ENCODE data around the gene AGPAT3.

The AGPAT3 gene

DNA sequence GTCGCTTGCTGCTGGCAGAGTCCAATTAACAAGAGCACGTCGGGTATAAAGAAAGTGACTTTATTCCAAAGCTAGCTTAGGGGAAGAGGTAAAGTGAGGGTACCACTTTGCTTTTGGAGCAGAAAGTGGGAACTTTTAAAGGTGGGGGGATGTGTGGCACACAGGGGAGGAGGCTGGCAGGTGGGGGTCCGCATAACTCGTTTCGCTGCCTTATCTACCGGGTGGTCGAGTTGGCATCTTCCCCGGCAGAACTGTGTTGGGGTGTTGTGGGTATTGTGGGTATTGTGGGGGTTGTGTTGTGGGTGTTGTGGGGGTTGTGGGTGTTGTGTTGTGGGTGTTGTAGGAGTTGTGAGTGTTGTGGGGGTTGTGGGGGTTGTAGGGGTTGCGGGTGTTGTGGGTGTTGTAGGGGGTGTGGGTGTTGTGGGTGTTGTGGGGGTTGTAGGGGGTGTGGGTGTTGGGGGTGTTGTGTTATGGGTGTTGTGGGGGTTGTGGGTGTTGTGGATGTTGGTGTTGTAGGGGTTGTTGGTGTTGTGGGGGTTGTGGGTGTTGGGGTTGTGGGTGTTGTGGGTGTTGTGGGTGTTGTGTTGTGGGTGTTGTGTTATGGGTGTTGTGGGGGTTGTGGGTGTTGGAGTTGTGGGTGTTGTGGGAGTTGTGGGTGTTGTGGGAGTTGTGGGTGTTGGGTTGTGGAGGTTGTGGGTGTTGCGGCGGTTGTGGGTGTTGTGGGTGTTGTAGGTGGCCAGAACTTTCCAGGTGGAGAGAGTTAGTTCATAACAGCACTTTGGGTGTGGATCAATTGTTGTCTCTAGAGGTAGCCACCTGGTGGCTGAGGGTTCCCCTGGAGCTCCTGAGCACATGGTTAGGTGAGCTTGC lies 52.7 kb downstream of the AGPAT3 start:
- Histone ChIP-seq H3K4me3 (ENCODE audit: extremely low read depth, insufficient read depth, low read length, poor library complexity, severe bottlenecking) (no peak overlapping the region), H3K9me3 (ENCODE audit: control insufficient read depth, low read length) (peaks cover 3% of the 10 kb centered on the region), H3K4me1 (ENCODE audit: control insufficient read depth, insufficient read depth, low read length, poor library complexity, severe bottlenecking) (peaks cover 11% of the 10 kb centered on the region), H3K27ac (ENCODE audit: low read depth, low read length, severe bottlenecking) (no peak overlapping the region), H3K36me3 (ENCODE audit: control insufficient read depth, insufficient read depth, low read length) (no peaks in the 10 kb centered on the region)
- 89 to 100% methylated on average over 5 of the region's 12 CpGs for WGBS, 2 experiments (ENCODE audit: insufficient coverage in 2 of 2)

DNA sequence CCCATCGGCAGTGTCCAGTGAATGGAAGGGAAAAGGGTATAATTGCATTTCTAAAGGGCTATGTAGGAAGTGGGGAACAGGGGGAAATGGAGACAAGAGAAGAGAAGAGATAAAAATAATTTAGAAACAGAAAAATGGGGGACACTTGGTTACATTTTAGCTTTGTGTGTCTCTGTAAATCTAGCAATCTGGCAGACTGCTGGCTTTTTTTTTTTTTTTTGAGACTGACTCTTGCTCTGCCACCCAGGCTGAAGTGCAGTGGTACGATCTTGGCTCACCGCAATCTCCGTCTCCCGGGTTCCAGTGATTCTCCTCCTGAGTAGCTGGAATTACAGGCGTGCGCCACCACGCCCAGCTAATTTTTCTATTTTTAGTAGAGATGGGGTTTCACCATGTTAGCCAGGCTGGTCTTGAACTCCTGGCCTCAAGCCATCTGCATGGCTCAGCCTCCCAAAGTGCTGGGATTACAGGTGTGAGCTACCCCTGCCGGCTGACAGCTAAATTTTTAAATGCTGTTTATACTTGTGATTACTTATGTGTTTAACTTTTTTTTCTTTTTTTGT lies 53.4 kb downstream of the AGPAT3 start:
- Histone ChIP-seq H3K4me3 (ENCODE audit: extremely low read depth, insufficient read depth, low read length, poor library complexity, severe bottlenecking) (no peak overlapping the region), H3K27ac (ENCODE audit: low read depth, low read length, severe bottlenecking) (no peak overlapping the region), H3K36me3 (ENCODE audit: control insufficient read depth, insufficient read depth, low read length) (no peaks in the 10 kb centered on the region), H3K4me1 (ENCODE audit: control insufficient read depth, insufficient read depth, low read length, poor library complexity, severe bottlenecking) (peaks cover 11% of the 10 kb centered on the region), H3K9me3 (ENCODE audit: control insufficient read depth, low read length) (no peaks in the 10 kb centered on the region)
- WGBS, 2 experiments (ENCODE audit: insufficient coverage in 2 of 2), result 93 to 97% methylated on average over 6 to 8 of the region's 9 CpGs

DNA sequence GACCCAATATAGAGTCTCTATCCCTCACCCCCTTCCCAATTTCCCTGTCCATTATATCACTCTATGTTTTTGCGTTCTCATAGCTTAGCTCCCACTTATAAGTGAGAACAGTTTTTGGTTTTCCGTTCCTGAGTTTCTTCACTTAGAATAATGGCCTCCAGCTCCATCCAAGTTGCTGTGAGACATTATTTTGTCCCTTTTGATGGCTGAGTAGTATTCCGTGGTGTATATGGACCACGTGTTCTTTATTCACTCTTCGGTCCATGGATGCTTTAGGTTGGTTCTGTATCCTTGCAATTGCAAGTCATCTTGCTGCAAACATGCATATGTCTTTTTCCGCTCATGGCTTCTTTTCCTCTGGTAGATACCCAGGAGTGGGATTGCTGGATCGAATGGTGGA lies 54.3 kb downstream of the AGPAT3 start:
- Histone ChIP-seq H3K27ac (ENCODE audit: low read depth, low read length, severe bottlenecking) (no peak overlapping the region), H3K9me3 (ENCODE audit: control insufficient read depth, low read length) (no peaks in the 10 kb centered on the region), H3K36me3 (ENCODE audit: control insufficient read depth, insufficient read depth, low read length) (no peaks in the 10 kb centered on the region), H3K4me1 (ENCODE audit: control insufficient read depth, insufficient read depth, low read length, poor library complexity, severe bottlenecking) (peaks cover 11% of the 10 kb centered on the region), H3K4me3 (ENCODE audit: extremely low read depth, insufficient read depth, low read length, poor library complexity, severe bottlenecking) (no peak overlapping the region)
- 93 to 100% methylated on average over 5 of the region's 7 CpGs for WGBS, 2 experiments (ENCODE audit: insufficient coverage in 2 of 2)

DNA sequence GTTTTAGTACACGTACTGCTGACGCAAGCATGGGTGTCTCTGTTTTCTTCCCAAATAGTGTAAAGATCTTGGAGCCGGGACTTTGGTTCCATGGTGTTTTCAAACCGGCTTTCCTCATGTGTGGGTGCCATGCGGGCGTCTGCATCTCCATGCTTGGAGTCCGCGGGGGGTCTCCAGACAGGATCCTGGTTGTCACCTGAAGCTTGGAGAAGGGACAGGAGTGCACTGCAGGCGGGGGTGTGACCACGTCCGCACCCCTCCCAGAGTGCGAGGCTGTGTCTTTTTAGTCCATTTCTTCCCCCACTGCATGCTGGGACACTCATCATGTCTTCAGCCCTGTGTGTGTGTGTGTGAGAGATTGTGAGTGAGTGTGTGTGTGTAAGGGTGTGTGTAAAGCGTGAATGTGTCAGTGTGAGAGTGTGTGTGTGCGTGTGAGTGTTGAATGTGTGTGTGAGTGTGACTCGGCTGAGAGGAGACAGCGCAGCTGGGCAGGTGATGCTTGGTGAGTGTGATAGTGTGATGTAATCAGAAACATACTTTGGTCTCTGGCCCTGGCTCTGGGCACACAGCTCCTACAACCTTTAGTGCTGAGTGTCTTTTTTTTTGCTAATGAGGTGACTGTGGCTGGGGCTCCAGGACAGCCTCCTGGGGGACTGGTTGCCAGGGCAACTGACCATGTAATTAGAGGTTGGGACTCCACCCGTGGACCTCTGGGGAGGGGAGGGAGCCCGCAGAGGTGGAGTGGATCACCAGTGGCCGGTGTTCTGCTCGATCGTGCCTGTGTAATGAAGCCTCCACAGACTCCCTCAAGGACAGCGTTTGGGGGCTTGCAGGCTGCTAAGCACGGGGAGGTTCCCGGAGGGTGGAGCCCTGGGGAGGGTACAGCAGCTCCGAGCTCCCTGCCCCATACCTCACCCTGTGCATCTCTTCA lies 55.1 kb downstream of the AGPAT3 start:
- Histone ChIP-seq H3K36me3 (ENCODE audit: control insufficient read depth, insufficient read depth, low read length) (no peaks in the 10 kb centered on the region), H3K27ac (ENCODE audit: low read depth, low read length, severe bottlenecking) (no peak overlapping the region), H3K4me1 (ENCODE audit: control insufficient read depth, insufficient read depth, low read length, poor library complexity, severe bottlenecking) (peaks cover 11% of the 10 kb centered on the region), H3K9me3 (ENCODE audit: control insufficient read depth, low read length) (no peaks in the 10 kb centered on the region), H3K4me3 (ENCODE audit: extremely low read depth, insufficient read depth, low read length, poor library complexity, severe bottlenecking) (no peak overlapping the region)
- 65 to 70% methylated on average over 16 to 21 of the region's 25 CpGs for WGBS, 2 experiments (ENCODE audit: insufficient coverage in 2 of 2)

DNA sequence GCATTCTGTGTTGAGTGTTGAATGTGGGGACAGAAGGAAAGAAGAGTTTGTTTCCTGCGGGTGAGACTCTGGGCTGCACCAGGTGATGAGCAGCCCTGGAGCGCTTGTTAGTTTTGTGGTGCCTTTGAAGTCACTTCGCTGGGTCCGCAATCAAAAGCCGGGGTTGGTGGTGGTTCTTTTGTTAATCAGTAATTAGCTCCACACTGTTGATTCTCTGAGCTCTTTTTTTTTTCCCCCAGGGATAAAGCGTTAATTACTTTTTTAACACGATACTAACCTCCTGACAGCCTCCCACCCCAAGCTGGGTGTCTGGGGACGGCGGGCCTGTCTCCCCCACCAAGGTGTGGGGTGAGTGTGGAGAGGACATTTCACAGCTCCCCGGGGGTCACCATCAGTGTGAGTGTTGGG lies 56.6 kb downstream of the AGPAT3 start:
- 42 to 56% methylated on average over 5 to 8 of the region's 10 CpGs for WGBS, 2 experiments (ENCODE audit: insufficient coverage in 2 of 2)
- Histone ChIP-seq H3K27ac (ENCODE audit: low read depth, low read length, severe bottlenecking) (no peak overlapping the region), H3K4me1 (ENCODE audit: control insufficient read depth, insufficient read depth, low read length, poor library complexity, severe bottlenecking) (peaks cover 11% of the 10 kb centered on the region), H3K9me3 (ENCODE audit: control insufficient read depth, low read length) (no peaks in the 10 kb centered on the region), H3K4me3 (ENCODE audit: extremely low read depth, insufficient read depth, low read length, poor library complexity, severe bottlenecking) (no peak overlapping the region), H3K36me3 (ENCODE audit: control insufficient read depth, insufficient read depth, low read length) (no peaks in the 10 kb centered on the region)

DNA sequence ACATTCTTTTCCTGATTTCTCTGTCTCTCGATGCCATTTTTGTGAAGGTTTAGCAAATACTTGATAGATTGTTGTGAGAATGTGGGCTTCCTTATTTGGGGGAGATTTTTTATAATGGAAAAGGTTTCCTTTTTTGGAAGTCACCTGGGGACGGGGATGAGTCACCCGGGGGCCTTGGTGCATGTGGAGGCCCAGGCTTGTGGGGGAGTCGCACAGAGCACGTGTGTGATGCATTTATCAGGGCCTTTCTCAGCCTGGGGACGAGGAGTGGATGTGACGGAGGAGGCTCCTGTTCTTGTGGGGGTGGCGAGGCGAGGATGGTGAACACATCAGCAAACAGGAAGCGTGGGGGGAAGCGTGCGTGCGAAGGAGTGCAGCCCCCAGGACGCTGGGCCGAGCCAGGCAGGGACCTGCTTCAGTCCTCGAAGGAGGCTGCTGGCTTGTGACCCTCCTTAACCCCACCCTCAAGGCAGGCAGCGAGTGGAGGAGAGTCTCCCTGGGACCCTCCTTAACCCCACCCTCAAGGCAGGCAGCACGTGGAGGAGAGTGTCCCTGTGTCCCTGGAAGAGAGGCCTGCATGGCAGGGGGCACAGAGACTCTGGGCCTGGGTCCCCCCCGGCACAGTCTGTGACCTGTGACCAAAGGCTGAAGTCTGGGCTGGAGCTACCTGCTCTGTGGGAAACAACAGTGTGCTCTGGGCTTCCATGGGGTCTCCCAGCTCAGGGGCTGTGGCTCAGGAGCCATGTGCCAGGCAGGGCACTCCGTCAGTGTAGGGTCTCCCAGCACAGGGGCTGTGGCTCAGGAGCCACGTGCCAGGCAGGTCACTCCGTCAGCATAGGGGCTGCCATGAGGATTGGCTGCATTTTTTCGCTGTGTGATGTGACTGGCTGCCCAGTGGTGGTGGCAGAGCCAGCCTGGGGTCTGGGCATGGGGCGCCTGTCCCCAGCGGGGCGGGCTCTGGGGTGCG lies 57.2 kb downstream of the AGPAT3 start:
- Histone ChIP-seq H3K9me3 (ENCODE audit: control insufficient read depth, low read length) (no peaks in the 10 kb centered on the region), H3K36me3 (ENCODE audit: control insufficient read depth, insufficient read depth, low read length) (no peaks in the 10 kb centered on the region), H3K27ac (ENCODE audit: low read depth, low read length, severe bottlenecking) (no peak overlapping the region), H3K4me3 (ENCODE audit: extremely low read depth, insufficient read depth, low read length, poor library complexity, severe bottlenecking) (no peak overlapping the region), H3K4me1 (ENCODE audit: control insufficient read depth, insufficient read depth, low read length, poor library complexity, severe bottlenecking) (peaks cover 11% of the 10 kb centered on the region)
- WGBS, 2 experiments (ENCODE audit: insufficient coverage in 2 of 2), result 64 to 67% methylated on average over 18 to 19 of the region's 27 CpGs

DNA sequence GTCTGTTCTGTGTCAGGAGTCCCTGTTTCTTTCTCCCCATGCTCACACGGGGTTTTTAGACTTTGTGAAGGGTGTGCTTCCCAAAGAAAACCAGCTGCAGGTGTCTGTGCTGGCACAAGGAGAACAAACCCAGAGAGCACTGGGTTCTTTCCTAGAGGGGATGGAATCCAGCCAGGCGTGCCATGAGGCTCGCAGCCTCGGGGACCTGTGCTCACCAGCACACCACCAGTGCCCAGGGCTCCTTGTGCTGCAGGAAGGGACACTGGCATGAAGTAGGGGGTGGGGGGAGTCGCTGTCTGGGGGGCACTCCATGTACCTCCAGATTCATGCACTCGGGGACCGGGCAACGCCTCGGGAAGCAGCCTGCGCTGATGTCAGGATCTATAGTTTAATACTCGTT lies 57.9 kb downstream of the AGPAT3 start:
- Histone ChIP-seq H3K9me3 (ENCODE audit: control insufficient read depth, low read length) (no peaks in the 10 kb centered on the region), H3K4me1 (ENCODE audit: control insufficient read depth, insufficient read depth, low read length, poor library complexity, severe bottlenecking) (peaks cover 11% of the 10 kb centered on the region)
- WGBS, 2 experiments (ENCODE audit: insufficient coverage in 2 of 2), result 93 to 94% methylated on average over 7 to 9 of the region's 11 CpGs

DNA sequence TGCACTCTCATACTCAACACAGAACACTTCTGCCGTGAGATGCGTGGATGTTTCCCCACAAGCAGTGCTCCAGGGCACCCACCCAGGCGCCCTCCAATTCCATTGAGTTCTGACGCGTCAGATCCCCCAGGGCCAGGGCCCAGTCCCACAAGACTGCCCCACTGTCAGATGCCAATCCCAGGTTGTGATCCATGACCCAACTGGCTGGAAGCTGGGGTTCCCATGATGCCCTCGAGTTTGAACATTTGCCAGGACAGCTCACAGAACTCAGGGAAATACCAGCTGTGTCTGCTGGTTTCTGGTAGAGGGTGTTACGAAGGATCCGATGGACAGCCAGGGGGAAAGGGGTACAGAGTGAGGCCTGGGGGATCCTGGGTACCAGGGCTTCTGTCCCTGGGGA lies 58.4 kb downstream of the AGPAT3 start:
- Histone ChIP-seq H3K36me3 (ENCODE audit: control insufficient read depth, insufficient read depth, low read length) (no peaks in the 10 kb centered on the region), H3K4me3 (ENCODE audit: extremely low read depth, insufficient read depth, low read length, poor library complexity, severe bottlenecking) (no peak overlapping the region), H3K9me3 (ENCODE audit: control insufficient read depth, low read length) (no peaks in the 10 kb centered on the region), H3K4me1 (ENCODE audit: control insufficient read depth, insufficient read depth, low read length, poor library complexity, severe bottlenecking) (peaks cover 11% of the 10 kb centered on the region), H3K27ac (ENCODE audit: low read depth, low read length, severe bottlenecking) (no peak overlapping the region)
- 89 to 94% methylated on average over 8 of the region's 8 CpGs for WGBS, 2 experiments (ENCODE audit: insufficient coverage in 2 of 2)

More for the DNA sequence above, 57.9 kb downstream of the AGPAT3 start:
- H3K27ac ChIP-seq (ENCODE audit: low read depth, low read length, severe bottlenecking), result no peak overlapping the region
- no peaks in the 10 kb centered on the region for H3K36me3 ChIP-seq (ENCODE audit: control insufficient read depth, insufficient read depth, low read length)
- H3K4me3 ChIP-seq (ENCODE audit: extremely low read depth, insufficient read depth, low read length, poor library complexity, severe bottlenecking), result no peak overlapping the region

DNA sequence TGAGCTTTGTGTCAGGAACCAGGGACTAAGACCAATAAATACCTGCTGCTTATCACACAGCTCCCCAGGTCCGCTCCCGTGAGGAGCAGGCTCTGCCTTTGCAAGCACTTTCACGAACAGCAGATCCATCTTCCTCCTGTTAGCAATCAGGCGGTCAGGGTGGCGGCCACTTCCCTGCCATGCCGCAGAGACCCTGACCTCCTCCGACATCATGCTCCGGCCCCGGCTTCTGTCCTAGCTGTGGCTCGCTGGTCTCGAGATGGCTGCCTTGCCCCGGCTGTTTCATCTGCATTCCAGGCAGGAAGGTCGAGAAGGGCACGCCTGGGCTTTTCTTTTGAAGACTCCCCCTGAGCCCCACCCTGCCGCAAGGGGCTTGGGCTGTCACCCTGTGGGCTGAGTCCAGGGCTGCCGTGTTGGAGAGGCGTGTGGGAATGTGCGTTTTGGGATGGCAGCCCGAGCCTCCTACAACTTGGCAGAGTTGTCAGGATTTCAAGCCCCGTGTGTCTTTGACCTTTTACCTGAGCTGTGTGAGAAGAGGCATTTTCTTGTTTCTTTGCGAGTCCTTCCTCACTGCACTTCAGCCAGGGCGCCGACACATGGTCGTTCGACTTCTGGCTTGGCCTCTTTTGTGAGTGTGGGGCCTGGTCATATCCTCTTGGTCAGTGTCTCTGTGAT lies 59.5 kb downstream of the AGPAT3 start:
- H3K4me1 ChIP-seq (ENCODE audit: control insufficient read depth, insufficient read depth, low read length, poor library complexity, severe bottlenecking), result peaks cover 11% of the 10 kb centered on the region
- H3K4me3 ChIP-seq (ENCODE audit: extremely low read depth, insufficient read depth, low read length, poor library complexity, severe bottlenecking), result no peak overlapping the region
- no peak overlapping the region for H3K27ac ChIP-seq (ENCODE audit: low read depth, low read length, severe bottlenecking)
- WGBS, 2 experiments (ENCODE audit: insufficient coverage in 2 of 2), result 85 to 89% methylated on average over 19 to 23 of the region's 25 CpGs
- no peaks in the 10 kb centered on the region for H3K36me3 ChIP-seq (ENCODE audit: control insufficient read depth, insufficient read depth, low read length)
- no peaks in the 10 kb centered on the region for H3K9me3 ChIP-seq (ENCODE audit: control insufficient read depth, low read length)
